Astrocyte of the spinal cord (primary cell): Measurements from ENCODE around the gene PBX2.
"Not testable (repeated sequence)": the region's sequence is repeated elsewhere in the genome, so short reads cannot be mapped to it uniquely, and the experiment has no call there.

Experiments used
- DNase-seq: peaks from one replicate; pipeline ENCODE4 v3.0.0; 2011; ENCODE audit warnings: low read depth, low spot score
- H3K4me3 ChIP-seq: 2 replicates; pipeline ENCODE4 v1.5.1; 2011; ENCODE audit warnings: low read depth, mild to moderate bottlenecking, low read length, moderate library complexity
- in situ Hi-C: cut with HindIII; loops from 2 replicates; pipeline ENCODE4 v1.10.0; 2017; ENCODE audit warnings: low sequenced_read_pairs
- TF ChIP-seq, protein P1 (sequence below): IDR thresholded peaks from 2 replicates; pipeline ENCODE4 v1.5.1; 2012; ENCODE audit warnings: low read depth, mild to moderate bottlenecking, low read length, inconsistent platforms

PBX2 gene

DNA sequence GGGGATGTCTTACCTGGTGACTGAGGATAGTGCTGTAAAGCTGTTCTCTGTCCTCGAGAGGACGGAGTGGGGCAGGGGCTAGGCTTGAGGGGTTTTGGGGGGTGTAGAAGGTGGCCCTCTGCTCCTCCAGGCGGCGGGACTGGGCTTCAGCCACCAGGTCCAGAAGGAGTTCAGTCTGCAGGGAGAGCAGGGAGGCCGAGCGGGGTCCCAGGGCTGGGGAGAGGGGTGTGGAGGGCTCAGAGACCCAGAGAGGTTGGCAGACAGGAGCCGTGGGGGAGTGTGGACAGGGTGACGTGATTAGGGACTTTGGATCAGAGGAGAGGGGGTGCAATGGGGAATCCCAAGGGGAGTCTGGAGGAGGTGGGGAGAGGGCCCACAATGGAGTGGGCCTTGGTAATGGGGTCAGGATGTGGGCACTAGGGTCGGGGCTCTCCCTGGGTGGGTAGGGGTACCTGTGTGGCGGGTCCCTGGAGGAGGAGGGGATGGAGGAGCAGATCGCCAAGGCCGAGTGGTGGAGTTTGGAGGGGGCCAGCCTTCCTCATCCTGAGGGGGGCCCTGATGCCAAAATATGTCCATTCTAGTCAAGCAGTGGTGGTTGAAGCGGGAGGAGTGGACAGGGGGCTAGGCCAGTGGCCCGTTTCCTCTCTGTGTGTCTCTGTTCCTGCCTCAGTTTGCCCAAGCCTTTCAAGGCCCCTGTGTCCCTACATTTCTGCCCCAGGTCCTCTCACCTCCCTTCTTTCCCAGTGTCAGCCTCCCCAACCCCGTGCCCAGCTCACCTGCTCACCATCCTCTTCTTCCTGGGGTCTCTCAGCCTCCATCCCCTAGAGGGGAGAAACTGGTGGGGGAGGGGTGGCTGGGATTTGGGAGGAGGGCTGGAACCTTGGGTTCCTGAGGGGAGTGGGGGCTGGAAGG is 1.9 kb upstream of the PBX2 start:
- no peak for DNase-seq
- TF ChIP-seq, protein P1, sequence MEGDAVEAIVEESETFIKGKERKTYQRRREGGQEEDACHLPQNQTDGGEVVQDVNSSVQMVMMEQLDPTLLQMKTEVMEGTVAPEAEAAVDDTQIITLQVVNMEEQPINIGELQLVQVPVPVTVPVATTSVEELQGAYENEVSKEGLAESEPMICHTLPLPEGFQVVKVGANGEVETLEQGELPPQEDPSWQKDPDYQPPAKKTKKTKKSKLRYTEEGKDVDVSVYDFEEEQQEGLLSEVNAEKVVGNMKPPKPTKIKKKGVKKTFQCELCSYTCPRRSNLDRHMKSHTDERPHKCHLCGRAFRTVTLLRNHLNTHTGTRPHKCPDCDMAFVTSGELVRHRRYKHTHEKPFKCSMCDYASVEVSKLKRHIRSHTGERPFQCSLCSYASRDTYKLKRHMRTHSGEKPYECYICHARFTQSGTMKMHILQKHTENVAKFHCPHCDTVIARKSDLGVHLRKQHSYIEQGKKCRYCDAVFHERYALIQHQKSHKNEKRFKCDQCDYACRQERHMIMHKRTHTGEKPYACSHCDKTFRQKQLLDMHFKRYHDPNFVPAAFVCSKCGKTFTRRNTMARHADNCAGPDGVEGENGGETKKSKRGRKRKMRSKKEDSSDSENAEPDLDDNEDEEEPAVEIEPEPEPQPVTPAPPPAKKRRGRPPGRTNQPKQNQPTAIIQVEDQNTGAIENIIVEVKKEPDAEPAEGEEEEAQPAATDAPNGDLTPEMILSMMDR = no peak
- in situ Hi-C loops = no loop called here
- H3K4me3 ChIP-seq = no peak overlapping the region

DNA sequence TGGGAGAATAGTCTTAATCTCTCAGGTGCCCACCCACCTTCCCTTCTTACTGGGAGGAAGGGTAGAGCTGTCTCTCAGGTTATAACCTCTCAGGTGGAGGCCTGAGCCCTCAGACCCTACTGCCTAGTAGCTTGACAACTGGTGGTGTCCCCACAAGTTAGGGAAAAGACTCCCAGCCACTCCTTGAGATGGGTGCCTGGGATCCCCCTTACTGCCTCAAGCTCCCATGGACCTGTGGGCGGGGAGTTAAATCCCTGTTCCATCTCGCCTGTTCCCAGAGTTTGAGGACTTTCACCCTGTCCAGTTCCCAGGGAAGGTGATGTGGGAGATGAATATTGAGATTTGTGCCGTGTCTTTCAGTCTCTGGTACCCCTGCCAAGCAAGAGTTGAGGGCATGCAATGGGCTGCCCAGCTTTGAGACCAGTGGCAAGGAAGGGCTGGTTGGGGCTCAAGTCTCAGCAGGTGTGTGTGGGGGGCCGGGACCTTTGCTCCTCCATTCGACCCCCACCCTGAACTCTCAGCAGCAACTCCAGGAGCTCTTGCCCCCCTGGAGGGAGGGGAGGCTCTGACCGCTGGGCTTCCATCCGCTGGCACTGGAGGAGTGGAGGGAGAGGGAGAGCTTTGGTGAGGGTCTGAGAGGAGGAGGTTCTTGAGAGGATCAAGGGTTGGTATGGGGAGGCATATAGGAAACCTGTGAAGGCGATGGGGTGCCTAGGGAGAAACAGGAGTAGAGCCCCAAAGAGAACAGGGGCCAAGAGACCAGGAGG is 1.1 kb upstream of the PBX2 start:
- peak overlapping the region; percentile 76 for H3K4me3 ChIP-seq
- in situ Hi-C loops = no loop called here
- TF ChIP-seq, protein P1 = no peak
- DNase-seq = no peak

DNA sequence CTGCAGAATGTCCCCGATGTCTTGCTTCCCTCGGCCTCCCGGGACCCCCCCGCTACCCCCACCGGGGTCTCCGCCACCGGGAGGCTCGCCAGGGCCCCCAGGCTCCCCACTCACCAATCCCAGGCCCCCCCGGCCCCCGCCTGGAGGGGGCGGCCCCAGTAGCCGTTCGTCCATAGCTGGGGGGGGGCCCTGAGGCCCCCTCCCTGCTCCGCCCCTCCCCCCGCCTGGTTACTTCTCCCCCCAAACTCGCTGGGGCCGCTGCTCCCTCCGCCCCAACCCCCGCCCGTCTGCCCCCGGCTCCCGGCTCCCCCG is 304 bp downstream of the PBX2 start:
- H3K4me3 ChIP-seq = peak overlapping the region; percentile 76
- in situ Hi-C loops = no loop called here

DNA sequence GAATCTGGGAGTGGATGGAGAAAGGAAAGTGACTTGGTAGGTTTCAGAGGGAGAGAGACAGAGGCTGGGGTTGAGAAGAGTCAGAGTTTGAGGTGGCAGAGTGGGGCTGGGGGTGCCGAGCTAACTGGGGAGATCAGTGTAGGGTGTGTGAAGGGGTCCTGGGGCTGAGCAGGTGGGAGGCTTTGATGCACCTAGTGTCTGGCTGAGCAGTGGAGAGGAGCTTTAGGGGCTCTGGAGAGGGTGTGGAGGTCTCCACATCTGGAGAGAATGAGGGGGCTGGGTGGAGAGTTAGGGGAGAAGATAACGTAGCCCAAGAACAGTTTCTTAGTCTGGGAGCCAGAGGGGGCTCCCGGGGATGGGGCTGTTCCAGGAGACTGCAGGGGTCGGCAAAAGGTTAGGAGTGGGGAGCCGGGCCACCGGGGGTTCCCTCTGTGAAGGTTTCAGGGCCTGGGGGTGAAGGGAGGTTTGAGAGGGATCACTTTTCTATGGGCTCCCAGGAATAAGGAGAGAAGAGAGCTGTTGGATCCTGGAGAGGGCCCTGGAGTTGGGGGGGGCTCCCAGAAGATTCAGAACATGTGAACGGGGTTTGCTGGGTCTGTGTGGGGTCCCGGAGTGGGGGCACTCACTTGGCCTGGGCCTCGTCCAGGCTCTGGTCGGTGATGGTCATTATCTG is 797 bp downstream of the PBX2 start:
- TF ChIP-seq, protein P1 = no peak
- in situ Hi-C loops = no loop called here
- H3K4me3 ChIP-seq = peak overlapping the region; percentile 76
- DNase-seq = no peak

More for the DNA sequence above, 304 bp downstream of the PBX2 start:
- no peak for DNase-seq
- TF ChIP-seq, protein P1 = no peak

DNA sequence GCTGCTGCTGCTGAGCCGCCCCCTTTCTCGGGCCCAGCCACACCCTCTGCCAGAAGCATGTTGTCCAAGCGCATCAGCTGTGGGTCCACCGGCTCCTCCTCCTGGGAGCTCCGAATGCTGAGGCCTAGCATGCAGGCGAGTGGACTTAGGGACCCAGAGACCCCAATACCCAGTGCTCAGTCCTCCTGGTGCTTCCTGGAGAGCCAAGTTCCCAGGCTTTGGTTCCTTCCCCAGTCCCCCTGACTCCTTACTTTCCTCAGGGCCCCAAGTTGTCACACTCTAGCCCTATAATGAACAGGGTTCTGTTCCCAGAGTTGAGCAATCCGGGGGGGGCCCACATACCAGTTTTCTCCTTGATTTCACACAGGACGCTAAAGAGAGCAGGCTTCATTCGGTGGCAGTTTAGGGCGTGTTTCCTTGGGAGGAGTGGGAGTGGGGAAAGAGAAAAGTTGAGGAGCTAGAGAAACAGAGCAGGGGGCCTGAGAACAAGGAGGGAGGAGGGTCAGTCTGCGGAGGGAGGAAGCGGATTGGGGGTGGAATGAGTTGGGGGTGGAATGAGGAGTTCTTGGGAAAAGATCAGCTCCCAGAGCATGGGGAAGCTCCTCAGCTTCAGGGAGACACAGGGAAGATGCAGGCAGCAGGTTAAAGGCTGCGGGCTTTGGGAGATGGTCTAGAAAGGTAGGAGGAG is 1.5 kb downstream of the PBX2 start:
- no peak for DNase-seq
- in situ Hi-C loops = no loop called here
- TF ChIP-seq, protein P1 = no peak
- H3K4me3 ChIP-seq = peak overlapping the region; percentile 76

DNA sequence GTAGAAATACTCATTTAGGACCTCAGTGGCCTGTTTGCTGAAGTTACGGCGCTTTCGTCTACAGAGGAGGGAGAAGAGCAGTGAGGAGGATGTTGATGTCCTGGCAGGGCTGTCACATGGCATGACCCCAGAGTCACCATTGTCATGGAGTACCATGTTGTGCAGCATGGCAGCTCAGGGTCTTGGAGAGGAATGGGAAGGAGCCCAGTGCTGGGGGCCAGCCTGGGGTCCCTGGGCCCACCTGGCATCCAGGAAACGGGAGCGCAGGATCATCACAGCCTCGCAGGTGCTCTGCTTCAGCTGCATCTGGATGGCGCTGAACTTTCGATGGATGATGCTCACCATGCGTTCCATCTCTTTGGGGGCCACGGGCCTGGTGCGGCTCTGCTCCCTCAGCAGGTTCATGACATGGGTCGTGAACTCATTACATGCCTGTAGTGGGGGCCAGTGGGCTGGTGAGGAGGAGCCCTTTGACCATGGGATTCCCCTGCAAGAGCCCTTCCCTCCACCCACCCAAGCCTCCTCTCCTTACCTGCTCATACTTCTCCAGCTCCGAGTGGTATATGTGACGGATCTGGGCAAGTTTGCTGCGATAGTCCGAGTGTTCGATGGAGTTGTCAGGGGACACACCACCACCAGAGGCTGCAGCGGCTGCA is 2.1 kb downstream of the PBX2 start:
- in situ Hi-C loops, H3K4me3 ChIP-seq, DNase-seq: not testable (repeated sequence)
